Testis (tissue), 2 donors: Measurements from ENCODE around the gene SMIM24.

Experiments
- POLR2A ChIP-seq: fragments of 450-650 bp; IDR thresholded peaks from one replicate; pipeline ENCODE4 v1.6.1; 2017; ENCODE audit warnings: antibody characterized with exemption, mild to moderate bottlenecking, moderate library complexity
- TF ChIP-seq, protein P1 (sequence below), 3 experiments: fragments of 450-650 bp in 2 of 3; fragments of 200-600 bp in 1 of 3; sonication (generic) in 1 of 3; IDR thresholded peaks; one replicate each; pipeline ENCODE4 v1.5.1; 2016 to 2019; ENCODE audit warnings: antibody characterized with exemption in 3 of 3, mild to moderate bottlenecking in 2 of 3, moderate library complexity in 1 of 3

DNA sequence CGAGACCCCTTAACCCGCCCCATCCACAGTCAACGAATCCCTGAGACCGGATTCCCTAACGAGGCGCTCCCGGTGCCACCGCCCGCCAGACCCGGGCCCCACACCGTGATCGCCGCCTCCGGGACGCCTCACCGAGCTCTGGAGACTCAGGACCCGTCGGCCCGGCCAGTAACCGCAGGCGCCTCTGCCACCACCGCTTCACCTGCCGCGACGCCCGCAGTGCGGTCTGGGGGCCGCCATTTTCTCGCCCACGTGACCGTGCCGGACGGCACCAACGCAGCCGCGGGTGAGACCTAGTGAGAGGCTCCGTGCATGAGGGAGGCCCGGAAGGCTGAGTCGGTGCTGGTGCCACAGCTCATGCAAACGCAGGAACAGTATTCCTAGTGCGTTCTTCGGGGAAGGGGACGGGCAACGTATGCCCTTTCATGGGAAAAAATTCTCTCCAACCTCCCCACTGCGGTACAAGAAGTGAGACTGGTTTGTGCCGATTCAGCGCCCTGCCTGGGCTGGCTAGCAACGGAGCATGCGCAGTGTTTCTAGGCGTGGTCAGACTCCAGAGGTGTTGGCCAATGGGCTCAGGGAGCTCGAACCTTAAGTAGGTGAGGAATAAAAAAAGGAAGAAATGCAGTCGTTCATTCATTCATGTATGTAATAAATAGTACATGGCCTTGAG, 20.2 kb upstream of the SMIM24 start, which contains the start of gene DOHH:
- TF ChIP-seq, protein P1, sequence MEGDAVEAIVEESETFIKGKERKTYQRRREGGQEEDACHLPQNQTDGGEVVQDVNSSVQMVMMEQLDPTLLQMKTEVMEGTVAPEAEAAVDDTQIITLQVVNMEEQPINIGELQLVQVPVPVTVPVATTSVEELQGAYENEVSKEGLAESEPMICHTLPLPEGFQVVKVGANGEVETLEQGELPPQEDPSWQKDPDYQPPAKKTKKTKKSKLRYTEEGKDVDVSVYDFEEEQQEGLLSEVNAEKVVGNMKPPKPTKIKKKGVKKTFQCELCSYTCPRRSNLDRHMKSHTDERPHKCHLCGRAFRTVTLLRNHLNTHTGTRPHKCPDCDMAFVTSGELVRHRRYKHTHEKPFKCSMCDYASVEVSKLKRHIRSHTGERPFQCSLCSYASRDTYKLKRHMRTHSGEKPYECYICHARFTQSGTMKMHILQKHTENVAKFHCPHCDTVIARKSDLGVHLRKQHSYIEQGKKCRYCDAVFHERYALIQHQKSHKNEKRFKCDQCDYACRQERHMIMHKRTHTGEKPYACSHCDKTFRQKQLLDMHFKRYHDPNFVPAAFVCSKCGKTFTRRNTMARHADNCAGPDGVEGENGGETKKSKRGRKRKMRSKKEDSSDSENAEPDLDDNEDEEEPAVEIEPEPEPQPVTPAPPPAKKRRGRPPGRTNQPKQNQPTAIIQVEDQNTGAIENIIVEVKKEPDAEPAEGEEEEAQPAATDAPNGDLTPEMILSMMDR (IDR thresholded peaks at IDR 0.05): no peak
- no peak for TF ChIP-seq POLR2A
